Dermis blood vessel endothelial cell (primary cell): ENCODE results near the gene TTC4. TPM values are rescaled to one million over a fixed set of nuclear protein-coding genes. Genes with fewer than 3 reads are reported as not detected.

Experiments
- DNase-seq: peaks from one replicate; pipeline ENCODE4 v3.0.0; 2010
- total RNA-seq: library from RNA; depleted of rRNA; stranded (reverse); fragments of >200 nt; gene quantifications from 2 replicates; pipeline ENCODE4 v1.2.3, GENCODE V29; 2014

The TTC4 gene
- total RNA-seq, 1 donor from 2014 or later = 21.3 TPM

GRCh38 chr1:54706419-54706818 is 9.2 kb upstream of the TTC4 start:
- DNase-seq = no peak

- no peak for DNase-seq
These were observed 7.3 kb upstream of the TTC4 start for GRCh38 chr1:54708385-54708784.

- DNase-seq = no peak
These were observed 5.9 kb upstream of the TTC4 start for GRCh38 chr1:54709547-54710292.

GRCh38 chr1:54710434-54710833 is 5.2 kb upstream of the TTC4 start:
- DNase-seq = no peak

- no peak for DNase-seq
These were observed 4.8 kb upstream of the TTC4 start for GRCh38 chr1:54710841-54711240.

GRCh38 chr1:54711536-54711935 is 4.1 kb upstream of the TTC4 start:
- DNase-seq = no peak

GRCh38 chr1:54714881-54715492 is 674 bp upstream of the TTC4 start:
- no peak for DNase-seq

- DNase-seq = no peak
These were observed 812 bp downstream of the TTC4 start for GRCh38 chr1:54716299-54717047.

- no peak for DNase-seq
These were observed 6.1 kb downstream of the TTC4 start for GRCh38 chr1:54721719-54722118.

GRCh38 chr1:54723985-54724384 is 8.3 kb downstream of the TTC4 start:
- DNase-seq = no peak

- DNase-seq = no peak
These were observed 9.1 kb downstream of the TTC4 start for GRCh38 chr1:54724771-54725170.

GRCh38 chr1:54728027-54728426 is 12.4 kb downstream of the TTC4 start:
- no peak for DNase-seq

- no peak for DNase-seq
These were observed 21.0 kb downstream of the TTC4 start for GRCh38 chr1:54736685-54737084.

GRCh38 chr1:54738244-54738643 is 22.6 kb downstream of the TTC4 start:
- DNase-seq = no peak

GRCh38 chr1:54741531-54741930 is 25.9 kb downstream of the TTC4 start:
- no peak for DNase-seq

- DNase-seq = no peak
These were observed 26.6 kb downstream of the TTC4 start for GRCh38 chr1:54742282-54742681.

GRCh38 chr1:54743416-54744226 is 28.0 kb downstream of the TTC4 start:
- no peak for DNase-seq

GRCh38 chr1:54744696-54745095 is 29.0 kb downstream of the TTC4 start:
- no peak for DNase-seq

GRCh38 chr1:54745274-54745673 is 29.6 kb downstream of the TTC4 start:
- DNase-seq = no peak

- DNase-seq = no peak
These were observed 30.2 kb downstream of the TTC4 start for GRCh38 chr1:54745864-54746263.

GRCh38 chr1:54748094-54748835 is 32.6 kb downstream of the TTC4 start:
- no peak for DNase-seq

GRCh38 chr1:54750596-54750995 is 34.9 kb downstream of the TTC4 start:
- DNase-seq = no peak
